Thoracic aorta (tissue), 2 donors: Measurements from ENCODE around the gene MAP2. TPM values are rescaled to one million over a fixed set of nuclear protein-coding genes. Genes with fewer than 3 reads are reported as not detected.

Source experiments
- ATAC-seq: fragments of 150-250 bp; one replicate; pipeline ENCODE4 v1.8.0; 2017; ENCODE audit warnings: low read depth; ENCODE audit not compliant: insufficient number of reproducible peaks, low FRiP score
- DNase-seq: peaks from one replicate; pipeline ENCODE4 v3.0.0-alpha.2; 2020; ENCODE audit warnings: low spot score
- H3K27ac ChIP-seq, 2 donors: fragments of 200-600 bp; sonication (generic); 1 replicate in 1 of 2; 2 replicates in 1 of 2; pipeline ENCODE4 v1.5.1; 2016; ENCODE audit warnings: mild to moderate bottlenecking in 2 of 2, moderate library complexity in 2 of 2
- H3K27me3 ChIP-seq: fragments of 200-600 bp; sonication (generic); replicated peaks from 2 replicates; pipeline ENCODE4 v1.6.0; 2016; ENCODE audit warnings: mild to moderate bottlenecking; ENCODE audit not compliant: insufficient read depth
- H3K36me3 ChIP-seq: fragments of 200-600 bp; sonication (generic); one replicate; pipeline ENCODE4 v1.5.1; 2016
- H3K4me1 ChIP-seq, 2 donors: fragments of 200-600 bp; sonication (generic); 1 replicate in 1 of 2; 2 replicates in 1 of 2; pipeline versions ENCODE4 v1.5.1 to v1.6.0; 2016; ENCODE audit warnings: low read depth in 2 of 2, mild to moderate bottlenecking in 1 of 2; ENCODE audit not compliant: control insufficient read depth in 1 of 2
- H3K4me3 ChIP-seq: fragments of 200-600 bp; sonication (generic); 2 replicates; pipeline ENCODE4 v1.5.1; 2016; ENCODE audit warnings: mild to moderate bottlenecking
- H3K9me3 ChIP-seq: fragments of 200-600 bp; sonication (generic); 2 replicates; pipeline ENCODE4 v1.5.1; 2016
- CTCF ChIP-seq: fragments of 200-600 bp; sonication (generic); IDR thresholded peaks from one replicate; pipeline ENCODE4 v1.5.1; 2019; ENCODE audit warnings: antibody characterized with exemption
- total RNA-seq, 2 donors: library from RNA; depleted of rRNA; stranded (reverse); fragments of >200 nt; gene quantifications; one replicate each; pipeline versions ENCODE4 v1.1.0 to v1.2.3, GENCODE V29; 2016

Gene MAP2
- total RNA-seq, 2 donors from 2014 or later: 51.6 to 68.8 TPM

GRCh38 chr2:209687323-209687969 lies 263.6 kb downstream of the MAP2 start:
- Histone ChIP-seq H3K27ac (no peak overlapping the region), H3K36me3 (no peaks in the 10 kb centered on the region), H3K4me1 (peaks cover 0 to 10% of the 10 kb centered on the region in 2 donors), H3K27me3 (no peaks in the 10 kb centered on the region), H3K9me3 (no peaks in the 10 kb centered on the region), H3K4me3 (no peak overlapping the region)
- no peak for DNase-seq
- no peak for ATAC-seq
- no peak for TF ChIP-seq CTCF

GRCh38 chr2:209688385-209688784 lies 264.5 kb downstream of the MAP2 start:
- DNase-seq: no peak

GRCh38 chr2:209690029-209690754 lies 266.3 kb downstream of the MAP2 start:
- no peaks in the 10 kb centered on the region for H3K9me3 ChIP-seq
- ATAC-seq (no peak), DNase-seq (no peak)
- peaks cover 2% of the 10 kb centered on the region for H3K36me3 ChIP-seq
- TF ChIP-seq CTCF: no peak
- no peak overlapping the region for H3K4me3 ChIP-seq
- H3K27ac ChIP-seq: no peak overlapping the region
- H3K4me1 ChIP-seq: peaks cover 0 to 10% of the 10 kb centered on the region in 2 donors
- H3K27me3 ChIP-seq: no peaks in the 10 kb centered on the region

More at GRCh38 chr2:209688385-209688784, 264.5 kb downstream of the MAP2 start:
- no peak for TF ChIP-seq CTCF
- Histone ChIP-seq H3K27ac (no peak overlapping the region), H3K36me3 (peaks cover 2% of the 10 kb centered on the region), H3K4me1 (peaks cover 0 to 10% of the 10 kb centered on the region in 2 donors), H3K4me3 (no peak overlapping the region), H3K9me3 (no peaks in the 10 kb centered on the region), H3K27me3 (no peaks in the 10 kb centered on the region)
- ATAC-seq: no peak

GRCh38 chr2:209694748-209695147 lies 270.9 kb downstream of the MAP2 start:
- TF ChIP-seq CTCF: no peak
- peaks cover 2% of the 10 kb centered on the region for H3K36me3 ChIP-seq
- DNase-seq (no peak), ATAC-seq (no peak)
- H3K4me1 ChIP-seq: no peaks in the 10 kb centered on the region
- H3K27ac ChIP-seq: no peak overlapping the region
- H3K9me3 ChIP-seq: no peaks in the 10 kb centered on the region
- no peaks in the 10 kb centered on the region for H3K27me3 ChIP-seq
- no peak overlapping the region for H3K4me3 ChIP-seq

- no peak for ATAC-seq
- H3K27me3 ChIP-seq: no peaks in the 10 kb centered on the region
- no peaks in the 10 kb centered on the region for H3K9me3 ChIP-seq
- no peak overlapping the region for H3K4me3 ChIP-seq
- H3K36me3 ChIP-seq: peaks cover 2% of the 10 kb centered on the region
- no peak for TF ChIP-seq CTCF
- no peaks in the 10 kb centered on the region for H3K4me1 ChIP-seq
- no peak for DNase-seq
- no peak overlapping the region for H3K27ac ChIP-seq
Observed at GRCh38 chr2:209696836-209697711, 273.2 kb downstream of the MAP2 start.
